ENCODE results near the gene KCNT1.

The KCNT1 gene

DNA sequence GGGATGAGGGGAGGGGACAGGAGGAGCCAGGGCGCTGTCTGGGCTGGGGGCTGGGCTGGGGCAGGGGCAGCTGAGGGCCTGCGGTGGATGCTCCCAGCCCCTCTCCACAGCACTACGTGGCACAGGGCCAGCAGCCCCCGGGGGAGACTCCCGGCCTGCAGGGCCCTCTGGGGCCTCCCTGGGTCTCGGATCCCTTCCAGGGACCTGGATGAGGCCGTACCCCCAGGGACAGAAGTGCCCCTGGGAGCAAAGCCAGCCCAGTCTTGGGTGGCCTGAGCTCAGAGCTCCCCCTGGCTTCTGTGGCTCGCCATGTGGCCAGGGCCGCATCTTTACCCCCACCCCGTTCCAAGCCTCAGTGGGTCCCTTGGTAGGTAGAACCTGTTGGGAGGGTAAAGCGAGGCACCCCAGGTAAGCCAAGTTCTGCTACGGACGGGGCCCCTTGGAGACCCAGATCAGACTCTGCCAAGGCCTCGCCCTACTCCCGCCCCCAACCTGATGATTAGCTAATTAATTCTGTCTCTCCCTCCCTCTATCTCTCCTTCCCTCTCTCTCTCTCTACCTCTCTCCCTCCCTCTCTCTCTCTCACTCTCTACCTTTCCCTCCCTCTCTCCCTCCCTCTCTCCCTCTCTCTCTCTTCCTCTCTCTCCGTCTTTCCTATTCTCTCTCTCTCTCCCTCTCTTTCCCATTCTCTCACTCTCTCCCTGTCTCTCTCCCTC, 24.3 kb downstream of the KCNT1 start:
- DNase-seq (ENCODE audit: low read depth in 2 of 2): no peak

DNA sequence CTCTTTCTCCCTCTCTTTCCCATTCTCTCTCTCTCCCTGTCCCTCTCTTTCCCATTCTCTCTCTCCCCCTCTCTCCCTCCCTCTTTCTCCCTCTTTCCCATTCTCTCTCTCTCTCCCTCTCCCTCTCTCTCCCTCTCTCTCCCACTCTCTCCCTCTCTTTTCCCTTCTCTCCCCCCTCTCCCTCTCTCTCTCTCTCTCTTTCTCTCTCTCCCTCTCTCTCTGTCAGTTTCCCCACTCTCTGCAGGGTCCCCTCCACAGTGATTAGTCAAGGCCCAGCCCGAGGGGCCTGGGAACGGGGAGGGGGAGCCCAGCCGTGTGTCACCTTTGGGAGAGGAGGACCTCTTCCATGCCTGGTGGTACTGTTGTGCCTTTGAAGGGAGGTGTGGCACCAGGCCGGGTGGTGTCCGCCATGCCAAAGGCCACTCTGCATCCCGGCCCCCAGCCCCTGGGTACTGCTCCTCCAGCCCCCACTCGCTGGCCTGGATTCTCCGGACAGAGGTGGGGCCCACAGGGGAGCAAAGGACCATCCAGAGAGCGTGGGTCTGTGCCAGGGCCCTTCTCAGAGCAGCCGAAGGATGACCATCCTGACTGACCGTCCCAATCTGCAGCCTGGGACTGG, 25.4 kb downstream of the KCNT1 start:
- DNase-seq (ENCODE audit: low read depth in 2 of 2): no peak

DNA sequence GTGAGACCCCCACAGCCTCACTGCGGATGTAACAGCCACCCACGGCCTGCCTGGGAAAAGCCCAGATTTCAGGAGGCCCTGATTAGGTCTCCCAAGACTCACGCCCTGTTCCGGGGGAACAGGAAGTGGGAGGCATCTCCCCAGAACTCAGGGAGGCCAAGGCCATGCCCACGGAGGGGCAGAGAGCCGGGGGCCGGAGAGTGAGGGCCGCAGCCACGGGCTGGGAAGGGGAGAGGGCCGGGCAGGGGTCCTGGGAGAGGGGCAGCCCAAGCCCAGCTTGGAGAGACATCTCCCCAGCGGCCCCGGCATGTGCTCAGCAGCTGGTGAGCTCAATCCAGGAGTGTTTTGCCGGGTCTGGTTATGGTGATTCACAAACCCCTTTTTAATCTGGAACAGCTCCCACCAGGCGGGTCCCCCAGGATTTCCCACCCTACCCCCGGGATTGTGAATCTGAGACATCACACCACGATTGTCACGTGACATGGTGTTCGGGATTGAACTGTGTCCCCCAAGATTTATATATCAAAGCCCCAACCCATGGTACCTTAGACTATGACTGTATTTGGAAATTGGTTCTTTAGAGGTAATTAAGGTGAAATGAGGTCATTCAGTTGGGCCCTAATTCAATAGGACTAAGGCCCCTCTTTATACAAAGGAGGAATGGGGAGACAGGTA, 26.6 kb downstream of the KCNT1 start:
- no peak for DNase-seq (ENCODE audit: low read depth in 2 of 2)

DNA sequence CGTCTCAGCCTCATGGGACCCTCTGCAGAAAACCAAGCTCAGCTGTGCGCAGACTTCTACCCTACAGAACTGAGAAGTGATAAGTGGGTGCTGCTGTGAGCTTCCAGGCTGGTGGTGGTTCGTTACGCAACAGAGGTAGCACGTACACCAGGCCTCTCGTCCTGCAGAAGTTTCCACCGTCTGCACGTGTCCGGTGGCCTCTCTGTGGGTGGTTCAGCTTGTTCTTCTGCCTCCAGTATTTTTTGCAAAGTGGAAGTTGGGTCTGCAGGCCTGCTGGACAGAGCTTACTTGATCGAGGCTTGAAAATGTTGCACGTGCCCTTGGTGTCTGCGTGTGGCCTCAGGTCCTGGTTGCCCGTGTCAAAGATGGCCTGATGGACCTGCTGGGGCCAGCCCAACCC, 27.5 kb downstream of the KCNT1 start:
- no peak for DNase-seq (ENCODE audit: low read depth in 2 of 2)

DNA sequence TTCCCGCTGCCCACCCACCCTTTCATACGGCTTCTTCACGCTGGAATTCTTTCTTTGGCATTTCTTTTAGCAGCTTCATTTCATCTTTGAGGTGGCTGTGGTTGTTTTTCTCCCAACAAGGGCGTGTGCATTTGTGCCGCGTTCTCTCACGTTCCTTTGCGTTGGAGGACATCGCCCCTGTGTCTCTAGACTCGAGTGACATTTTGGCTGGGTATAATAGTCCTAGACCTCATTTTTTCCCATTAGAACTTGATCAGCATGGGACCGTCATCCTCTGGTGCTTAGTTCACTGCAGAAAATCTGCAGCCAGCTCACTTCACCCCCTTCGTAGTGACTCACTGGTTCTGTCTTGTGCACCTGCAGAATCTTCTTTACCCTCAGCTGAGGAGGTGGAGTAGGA, 29.5 kb downstream of the KCNT1 start:
- no peak for DNase-seq (ENCODE audit: low read depth in 2 of 2)

DNA sequence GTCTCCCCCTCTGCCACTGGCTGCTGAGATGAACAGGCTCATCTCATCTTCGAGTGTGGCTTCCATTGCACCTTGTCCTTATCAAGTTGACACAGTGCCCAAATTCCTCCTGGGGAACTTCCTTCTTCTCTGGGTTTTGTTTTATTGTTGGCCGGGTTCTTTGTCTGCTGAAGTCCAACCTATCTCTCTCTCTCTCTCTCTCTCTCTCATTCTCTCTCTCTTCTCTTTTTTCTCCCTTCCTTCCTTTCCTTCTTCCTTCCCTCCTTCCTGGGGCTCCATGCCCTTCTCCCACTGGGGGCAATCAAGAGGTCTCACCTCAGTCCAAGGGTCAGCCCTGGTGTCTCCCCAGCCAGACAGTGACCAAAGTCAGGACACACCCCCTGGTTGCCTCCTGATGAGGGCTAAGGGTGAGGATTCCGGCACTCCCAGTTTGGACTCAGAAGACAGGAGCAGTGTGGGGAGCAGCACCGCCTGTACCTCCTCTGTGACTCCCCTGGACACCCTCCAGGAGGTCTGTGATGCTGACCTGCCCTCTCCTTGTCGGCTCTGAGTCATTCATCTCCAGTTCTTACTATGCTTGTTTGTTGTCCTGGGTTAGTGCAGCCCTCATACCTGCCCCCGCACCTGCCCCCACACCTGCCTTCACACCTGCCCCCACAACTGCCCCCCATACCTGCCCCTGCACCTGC, 30.7 kb downstream of the KCNT1 start:
- DNase-seq (ENCODE audit: low read depth in 2 of 2): no peak

DNA sequence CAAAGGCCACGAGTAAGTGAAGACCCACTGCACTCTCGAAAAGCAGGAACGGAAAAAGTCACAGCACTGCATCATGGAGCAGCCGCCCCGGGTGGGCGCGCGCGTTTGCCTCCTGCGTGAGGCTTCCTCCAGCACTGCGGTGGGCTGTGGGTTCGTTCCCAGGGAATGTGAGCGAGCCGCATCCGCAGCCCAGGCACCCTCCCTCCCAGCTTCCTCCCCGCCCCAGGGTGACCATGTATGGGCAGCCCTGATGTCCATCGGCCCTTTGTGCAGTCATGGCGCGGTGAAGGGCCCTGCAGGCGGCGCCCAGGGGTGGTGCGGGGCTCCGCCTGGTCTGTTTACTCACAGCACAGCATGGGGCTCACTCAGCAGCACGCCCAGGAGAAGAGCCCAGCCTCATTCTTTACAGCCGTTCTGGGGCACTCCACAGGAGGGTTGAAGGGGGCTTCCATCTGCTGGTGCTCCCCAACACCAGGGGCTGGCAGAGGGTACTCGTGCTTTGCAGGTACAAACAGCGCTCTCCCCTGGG, 32.7 kb downstream of the KCNT1 start:
- no peak for DNase-seq (ENCODE audit: low read depth in 2 of 2)

DNA sequence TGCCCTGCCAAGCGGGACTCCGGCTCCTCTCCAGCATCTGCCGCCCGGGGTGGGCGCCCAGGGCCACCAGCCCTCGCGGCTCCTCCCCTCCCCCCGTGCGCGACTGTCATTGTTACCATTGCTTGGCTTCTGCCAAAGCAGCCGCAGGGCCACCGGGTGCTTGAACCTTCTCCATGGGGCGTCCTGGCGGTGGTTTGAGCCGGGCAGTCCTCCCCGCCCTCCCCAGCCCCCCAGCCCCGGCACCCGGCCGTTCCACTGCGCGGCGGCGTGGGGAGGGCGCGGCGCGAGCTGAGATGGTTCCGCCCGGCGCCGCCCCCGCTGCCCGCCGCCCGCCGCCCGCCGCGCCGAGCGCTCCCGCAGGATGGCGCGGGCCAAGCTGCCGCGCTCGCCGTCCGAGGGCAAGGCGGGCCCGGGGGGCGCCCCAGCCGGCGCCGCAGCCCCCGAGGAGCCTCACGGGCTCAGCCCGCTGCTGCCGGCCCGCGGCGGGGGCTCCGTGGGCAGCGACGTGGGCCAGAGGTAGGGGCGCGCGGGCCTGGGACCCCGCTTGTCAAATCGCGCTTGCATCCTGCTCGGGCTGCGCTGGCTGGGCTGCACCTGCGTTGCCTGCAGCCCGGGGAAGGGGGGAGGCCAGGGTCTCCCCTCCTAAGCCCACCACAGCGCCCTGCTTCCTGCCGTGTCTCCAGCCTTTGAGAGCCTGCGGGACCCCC, 34.4 kb downstream of the KCNT1 start:
- DNase-seq (ENCODE audit: low read depth in 2 of 2): no peak

DNA sequence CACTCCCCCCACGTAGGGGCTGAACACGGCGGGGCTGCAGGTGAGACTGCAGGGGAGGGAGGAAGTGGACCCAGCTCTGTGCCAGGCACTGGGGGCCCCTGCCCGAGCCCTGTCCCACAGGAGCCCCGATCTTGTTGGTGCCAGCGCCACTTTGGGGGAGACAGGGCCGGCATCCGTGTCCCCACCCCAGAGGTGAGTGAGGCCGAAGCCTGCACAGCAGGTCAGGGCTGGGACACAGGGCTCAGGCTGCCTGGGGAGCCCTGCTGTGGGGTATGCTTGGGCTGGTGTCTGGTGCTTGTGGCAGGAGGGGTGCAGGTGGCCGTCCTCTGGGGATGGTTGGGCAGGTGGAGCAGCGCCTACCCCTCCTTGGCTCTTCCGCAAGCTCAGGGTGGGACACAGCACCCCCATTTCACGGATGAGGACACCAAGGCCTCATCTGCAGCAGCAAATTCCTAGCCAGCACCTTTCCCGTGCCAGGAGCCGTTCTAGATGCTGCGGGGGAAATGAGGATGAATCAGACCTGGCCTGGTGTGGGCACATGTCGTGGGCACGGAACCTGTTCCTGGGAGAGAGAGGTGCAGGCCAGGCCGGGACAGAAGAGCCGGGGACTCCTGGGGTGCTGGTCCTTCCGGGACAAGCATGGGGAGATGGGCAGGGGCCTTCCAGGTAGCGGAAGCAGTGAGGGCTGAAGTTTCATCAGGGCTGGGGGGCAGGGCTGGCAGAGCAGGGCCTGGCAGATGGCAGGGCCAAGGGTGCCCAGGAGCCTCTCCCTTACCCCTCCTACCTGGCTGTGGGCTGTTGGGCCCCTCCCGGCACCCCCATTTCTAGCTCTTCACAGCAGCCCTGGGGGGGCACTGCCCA, 35.2 kb downstream of the KCNT1 start:
- DNase-seq (ENCODE audit: low read depth in 2 of 2): no peak

DNA sequence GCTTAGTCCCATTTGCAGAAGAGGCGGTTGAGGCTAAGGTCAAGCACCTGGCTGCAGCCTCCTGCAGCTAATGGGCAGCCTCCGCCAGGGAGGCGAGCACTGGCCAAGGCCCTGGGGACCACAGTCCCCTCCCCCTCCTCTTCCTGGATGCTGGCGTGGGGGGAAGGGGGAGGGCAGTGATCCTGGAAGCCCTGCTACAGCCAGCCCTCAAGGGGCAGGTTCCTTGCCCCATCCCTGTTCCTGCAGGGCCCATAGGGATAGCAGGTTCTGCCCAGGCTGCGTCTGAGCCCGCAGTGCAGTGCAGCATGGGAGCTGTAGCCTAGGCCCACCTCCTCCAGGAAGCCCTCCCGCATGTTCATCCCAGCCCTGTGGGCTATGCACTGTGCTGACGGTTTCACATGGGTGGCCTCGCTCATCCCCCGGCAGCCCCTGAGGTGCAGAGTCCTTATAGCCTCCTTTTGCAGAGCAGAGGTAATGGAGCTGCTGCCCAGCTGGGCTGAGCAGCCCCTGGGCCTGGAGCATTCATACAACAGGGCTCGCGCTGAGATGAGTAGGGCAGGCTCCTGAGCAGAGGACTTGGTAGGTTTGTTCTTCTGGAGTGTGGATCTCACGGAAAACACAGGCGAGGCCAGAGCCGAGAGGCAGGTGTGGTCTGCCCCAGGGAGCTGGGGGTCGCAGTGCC, 36.0 kb downstream of the KCNT1 start:
- no peak for DNase-seq (ENCODE audit: low read depth in 2 of 2)

DNA sequence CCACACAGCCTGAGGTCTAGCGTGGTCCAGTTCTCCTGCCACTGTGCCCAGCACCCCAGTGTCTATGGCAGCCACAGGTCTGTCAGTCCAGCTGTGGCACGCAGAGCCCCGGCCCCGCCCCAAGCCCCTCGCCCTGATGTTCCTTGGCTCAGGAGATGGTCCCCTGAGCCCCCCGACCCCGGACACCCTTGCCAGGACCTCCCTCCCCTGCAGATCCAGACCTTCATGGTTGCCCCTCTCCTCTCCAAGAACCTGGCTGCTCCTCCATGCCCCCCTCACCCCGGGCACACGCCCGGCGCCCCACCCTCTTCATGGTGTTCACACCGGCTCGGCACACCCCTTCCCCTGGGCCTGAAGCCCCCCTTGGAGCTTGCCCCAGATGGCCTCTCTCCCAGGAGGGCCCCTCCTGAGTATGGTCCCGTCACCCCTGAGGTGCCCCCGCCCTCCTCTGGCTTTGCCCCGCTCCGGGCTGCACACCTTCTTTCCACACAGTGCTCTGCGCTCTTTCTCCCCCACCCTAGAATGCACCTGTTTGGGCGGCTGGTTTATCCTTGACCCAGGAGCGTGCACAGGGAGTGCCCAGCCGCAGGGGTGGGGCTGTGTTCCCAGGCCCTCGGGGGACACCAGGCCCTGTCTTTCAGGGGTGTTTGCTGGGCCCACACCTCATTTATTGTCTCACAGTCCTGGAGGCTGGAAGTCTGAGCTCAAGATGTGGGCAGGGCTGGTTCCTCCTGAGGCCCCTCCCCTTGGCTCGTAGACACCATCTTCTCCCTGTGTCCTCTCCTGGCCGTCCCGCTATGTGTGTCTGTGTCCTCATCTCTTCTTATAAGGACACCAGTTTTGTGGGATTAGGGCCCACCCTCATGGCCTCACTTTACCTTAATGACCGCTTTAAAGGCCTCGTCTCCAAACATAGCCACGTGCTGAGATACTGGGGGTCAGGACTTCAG, 37.6 kb downstream of the KCNT1 start:
- DNase-seq (ENCODE audit: low read depth in 2 of 2): no peak

DNA sequence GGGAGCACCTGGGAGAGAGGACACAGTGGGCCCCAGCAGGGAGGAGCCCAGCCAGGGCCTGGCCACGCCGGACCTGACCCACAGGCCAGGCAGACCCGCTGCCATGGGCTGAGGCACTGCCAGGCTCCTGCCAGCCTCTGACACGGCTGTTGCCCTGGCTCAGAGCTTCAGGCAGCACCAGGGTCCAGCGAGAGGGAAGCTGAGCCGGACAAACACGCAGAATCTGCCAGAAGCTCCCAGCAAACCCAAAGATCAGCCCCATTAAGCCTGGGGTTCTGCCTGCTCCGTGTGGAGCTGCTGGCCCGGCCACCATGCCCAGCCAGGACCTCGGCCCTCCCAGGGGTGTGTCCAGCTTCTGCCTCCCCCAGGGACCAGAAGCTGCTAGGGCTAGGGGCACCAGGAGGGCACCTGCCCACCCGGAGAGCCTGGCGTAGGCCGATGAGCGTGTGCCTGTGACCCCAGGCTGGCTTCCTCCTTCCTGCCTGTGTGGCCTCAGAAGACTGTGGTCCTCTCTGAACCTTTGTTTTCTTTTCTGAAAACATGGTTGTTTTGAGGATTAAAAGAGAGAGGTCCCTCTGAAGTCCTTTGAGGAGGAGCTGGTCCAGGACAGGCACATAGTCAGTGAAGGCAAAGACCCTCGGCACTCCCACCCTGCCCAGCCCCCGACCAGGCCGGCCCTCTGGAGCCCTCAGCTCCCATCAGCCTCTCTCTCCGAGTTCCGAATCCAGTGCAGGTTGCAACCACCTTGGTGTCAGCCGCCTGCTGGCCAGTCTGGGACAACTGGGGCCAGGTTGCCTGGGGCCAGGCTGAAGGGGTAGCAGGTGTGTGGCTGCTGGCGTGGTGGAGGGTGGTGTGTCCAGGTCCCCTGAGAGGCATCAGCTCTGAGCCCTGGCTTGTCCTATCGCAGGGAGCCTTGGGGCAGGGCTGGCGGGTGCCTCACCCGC, 39.6 kb downstream of the KCNT1 start:
- DNase-seq (ENCODE audit: low read depth in 2 of 2): no peak

DNA sequence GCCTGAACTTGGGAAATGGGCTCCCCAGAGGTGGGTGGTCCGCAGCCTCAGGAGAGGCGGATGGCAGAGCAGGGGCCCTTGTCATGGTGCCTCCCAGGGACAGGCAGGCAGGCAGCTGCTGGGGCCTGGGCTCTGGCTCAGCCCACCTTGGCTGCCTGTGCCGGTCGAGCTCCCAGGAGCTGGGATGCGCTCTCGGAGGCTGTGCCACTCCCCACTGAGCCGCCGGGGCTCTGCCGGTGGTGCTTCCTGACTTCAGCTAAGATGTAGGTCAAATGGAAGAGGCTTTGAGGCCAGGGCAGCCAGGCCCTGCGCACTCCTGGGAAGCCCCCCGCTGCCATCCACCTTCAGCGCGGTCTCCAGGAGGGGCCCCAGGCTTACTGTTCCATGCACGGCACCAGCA, 41.0 kb downstream of the KCNT1 start:
- no peak for DNase-seq (ENCODE audit: low read depth in 2 of 2)

DNA sequence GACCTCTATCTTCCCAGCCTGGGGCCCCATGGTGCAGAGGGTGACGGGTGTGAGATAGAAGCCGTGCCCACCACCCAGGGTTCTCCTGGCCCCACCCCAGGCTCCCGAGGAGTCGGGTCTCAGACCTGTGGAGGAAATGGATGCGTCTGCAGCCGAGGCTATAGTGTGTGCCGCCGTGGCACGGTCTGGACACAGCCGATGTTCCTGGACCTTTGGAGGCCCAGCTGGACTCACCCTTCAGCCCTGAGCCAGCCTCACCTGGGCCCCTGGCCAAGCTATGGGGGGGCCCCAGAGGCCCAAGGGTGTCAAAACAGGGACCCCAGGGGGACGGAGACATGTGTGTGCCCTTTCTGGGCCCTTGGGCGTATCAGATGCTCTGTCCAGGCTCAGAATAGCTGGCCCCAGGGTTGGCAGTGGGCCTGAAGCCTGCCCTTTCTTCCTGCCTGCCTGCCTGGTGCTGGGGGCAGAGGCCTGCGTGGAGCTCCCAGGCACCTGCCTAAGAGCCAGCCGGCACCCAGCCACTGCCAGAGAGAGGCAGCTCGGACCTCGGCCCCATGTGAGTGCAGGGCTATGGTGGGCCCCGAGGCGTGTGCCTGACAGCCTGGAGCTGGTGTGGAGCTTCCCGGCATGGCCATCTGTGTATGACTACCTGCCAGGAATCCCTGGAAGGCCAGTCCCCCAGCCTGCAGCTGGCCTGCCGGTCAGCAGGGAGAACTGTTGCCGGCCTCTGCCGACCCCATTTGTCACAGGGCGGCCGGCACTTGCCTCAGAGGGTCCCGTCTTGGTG, 41.8 kb downstream of the KCNT1 start:
- no peak for DNase-seq (ENCODE audit: low read depth in 2 of 2)

DNA sequence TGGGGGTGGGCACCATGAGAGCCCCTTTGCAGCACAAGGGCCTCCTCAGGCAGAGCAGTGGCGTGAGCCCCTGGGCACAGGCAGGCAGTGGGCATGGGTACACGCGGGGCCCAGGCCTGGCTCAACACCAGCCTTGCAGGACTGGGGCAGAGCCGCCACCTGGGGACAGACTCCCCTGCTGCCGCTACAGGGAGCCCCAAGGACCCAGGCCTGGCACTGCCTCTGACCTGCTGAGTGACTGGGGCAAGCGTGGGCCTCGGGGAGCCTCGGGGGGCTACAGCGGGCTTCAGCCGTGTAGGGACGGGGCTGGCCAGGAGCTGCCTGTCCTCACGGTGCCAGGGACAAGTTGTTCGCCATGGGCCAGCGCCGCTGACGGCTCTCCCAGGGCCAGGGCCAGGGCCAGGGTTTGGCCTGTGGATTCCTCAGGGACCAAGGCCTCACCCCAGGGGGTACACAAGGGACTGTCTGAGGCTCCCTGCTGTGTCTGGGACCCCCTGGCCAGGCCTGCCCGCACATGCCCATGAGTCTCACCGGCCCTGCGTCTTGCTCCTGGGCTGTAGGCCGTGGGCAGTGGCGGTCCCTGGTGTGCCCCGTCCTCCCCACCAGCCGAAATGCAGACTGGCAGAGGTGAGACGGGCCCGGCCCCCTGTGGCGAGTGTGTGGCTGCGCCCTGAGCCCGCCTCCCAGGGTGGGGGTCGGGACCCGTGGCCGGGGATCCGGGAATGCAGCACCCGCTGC, 42.5 kb downstream of the KCNT1 start:
- no peak for DNase-seq (ENCODE audit: low read depth in 2 of 2)

DNA sequence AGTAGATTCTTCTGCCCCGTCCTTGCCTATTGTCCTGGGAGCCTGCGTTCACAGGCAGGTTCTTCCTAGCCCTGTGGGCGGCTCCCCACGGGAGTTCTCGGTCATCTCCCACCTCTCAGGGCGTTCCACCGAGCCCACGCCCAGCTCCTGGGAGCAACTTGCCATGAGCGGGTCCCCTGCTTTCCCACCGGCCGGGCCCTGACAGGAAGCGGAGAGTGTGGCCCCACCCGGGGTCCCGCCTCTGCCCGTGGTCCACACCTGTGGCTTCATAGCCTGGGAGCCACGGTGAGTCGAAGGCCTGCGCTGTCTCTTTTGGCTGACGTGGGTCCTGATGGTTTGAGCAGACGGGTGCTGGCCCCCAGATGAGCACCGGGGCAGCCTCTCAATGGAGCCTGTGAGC, 43.2 kb downstream of the KCNT1 start:
- DNase-seq (ENCODE audit: low read depth in 2 of 2): no peak

Data from stimulated activated CD8-positive, alpha-beta memory T cell treated with anti-CD3 and anti-CD28 coated beads, Interleukin-15, amount 100 ng/mL, for 4 hours (primary cell).